DND-41 (cell line): Measurements from ENCODE around the gene LUM.

Experiments
- EZH2 ChIP-seq: IDR thresholded peaks from 3 replicates; pipeline ENCODE4 v1.6.1; 2012; ENCODE audit warnings: borderline replicate concordance, low read depth, mild to moderate bottlenecking, moderate library complexity, low read length, inconsistent platforms; ENCODE audit not compliant: severe bottlenecking
- TF ChIP-seq, protein P1 (sequence below): IDR thresholded peaks from 2 replicates; pipeline ENCODE4 v1.5.1; 2012; ENCODE audit warnings: borderline replicate concordance, low read length, moderate library complexity, mild to moderate bottlenecking; ENCODE audit not compliant: poor library complexity, severe bottlenecking; ENCODE audit errors: extremely low read depth

DNA sequence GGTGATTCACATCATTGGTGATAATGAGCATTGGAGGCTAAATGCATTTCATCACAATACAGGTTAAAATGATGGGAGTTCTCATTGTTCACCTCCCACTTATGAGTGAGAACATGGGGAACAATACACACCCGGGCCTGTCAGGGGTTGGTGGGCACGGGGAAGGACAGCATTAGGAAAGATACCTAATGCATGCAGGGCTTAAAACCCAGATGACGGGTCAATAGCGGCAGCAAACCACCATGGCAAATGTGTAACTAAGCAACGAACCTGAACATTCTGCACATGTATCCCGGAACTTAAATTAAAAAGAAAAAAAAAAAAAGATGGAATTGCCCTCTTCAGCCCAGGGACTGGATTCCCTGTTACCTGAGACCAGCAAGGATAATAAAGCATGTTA lies 2.3 kb upstream of the LUM start:
- TF ChIP-seq, protein P1, sequence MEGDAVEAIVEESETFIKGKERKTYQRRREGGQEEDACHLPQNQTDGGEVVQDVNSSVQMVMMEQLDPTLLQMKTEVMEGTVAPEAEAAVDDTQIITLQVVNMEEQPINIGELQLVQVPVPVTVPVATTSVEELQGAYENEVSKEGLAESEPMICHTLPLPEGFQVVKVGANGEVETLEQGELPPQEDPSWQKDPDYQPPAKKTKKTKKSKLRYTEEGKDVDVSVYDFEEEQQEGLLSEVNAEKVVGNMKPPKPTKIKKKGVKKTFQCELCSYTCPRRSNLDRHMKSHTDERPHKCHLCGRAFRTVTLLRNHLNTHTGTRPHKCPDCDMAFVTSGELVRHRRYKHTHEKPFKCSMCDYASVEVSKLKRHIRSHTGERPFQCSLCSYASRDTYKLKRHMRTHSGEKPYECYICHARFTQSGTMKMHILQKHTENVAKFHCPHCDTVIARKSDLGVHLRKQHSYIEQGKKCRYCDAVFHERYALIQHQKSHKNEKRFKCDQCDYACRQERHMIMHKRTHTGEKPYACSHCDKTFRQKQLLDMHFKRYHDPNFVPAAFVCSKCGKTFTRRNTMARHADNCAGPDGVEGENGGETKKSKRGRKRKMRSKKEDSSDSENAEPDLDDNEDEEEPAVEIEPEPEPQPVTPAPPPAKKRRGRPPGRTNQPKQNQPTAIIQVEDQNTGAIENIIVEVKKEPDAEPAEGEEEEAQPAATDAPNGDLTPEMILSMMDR, result no peak
- TF ChIP-seq EZH2, result no peak
